ENCODE data around the gene CHAT. TPM values are rescaled to one million over a fixed set of nuclear protein-coding genes. Genes with fewer than 3 reads are reported as not detected.

CHAT gene
- total and polyA plus RNA-seq, 2 of the 13 experiments (the other 11 are each of a cell fraction or from before 2014, with no cell fraction given) = not detected

DNA sequence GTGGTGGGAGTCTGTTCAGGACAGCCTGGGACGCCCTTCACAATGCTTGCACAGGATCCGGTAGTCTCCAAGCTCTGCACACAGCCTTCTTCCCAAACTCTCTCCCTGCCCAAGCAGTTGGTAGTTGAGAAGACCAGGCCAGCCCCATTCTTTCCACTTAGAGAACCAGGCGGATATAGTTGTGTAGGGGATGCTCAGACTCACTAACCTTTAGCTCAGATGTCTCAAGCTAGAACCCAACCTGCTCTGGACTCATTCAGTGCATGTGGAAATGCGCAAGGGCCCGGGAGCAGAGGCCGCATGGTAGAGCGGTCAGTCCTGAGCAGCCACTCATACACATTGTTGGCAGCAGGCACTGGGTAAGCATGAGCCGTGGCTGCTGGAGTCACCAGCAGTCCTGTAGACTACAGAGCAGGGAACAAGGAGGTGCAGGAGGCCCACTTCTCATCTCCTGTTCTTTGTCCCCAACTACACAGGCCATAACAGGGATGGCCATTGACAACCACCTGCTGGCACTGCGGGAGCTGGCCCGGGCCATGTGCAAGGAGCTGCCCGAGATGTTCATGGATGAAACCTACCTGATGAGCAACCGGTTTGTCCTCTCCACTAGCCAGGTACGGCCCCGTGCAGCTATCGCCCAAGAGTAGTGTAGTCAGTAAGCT, 48.5 kb downstream of the CHAT start (continued):
- TF ChIP-seq, protein P1, sequence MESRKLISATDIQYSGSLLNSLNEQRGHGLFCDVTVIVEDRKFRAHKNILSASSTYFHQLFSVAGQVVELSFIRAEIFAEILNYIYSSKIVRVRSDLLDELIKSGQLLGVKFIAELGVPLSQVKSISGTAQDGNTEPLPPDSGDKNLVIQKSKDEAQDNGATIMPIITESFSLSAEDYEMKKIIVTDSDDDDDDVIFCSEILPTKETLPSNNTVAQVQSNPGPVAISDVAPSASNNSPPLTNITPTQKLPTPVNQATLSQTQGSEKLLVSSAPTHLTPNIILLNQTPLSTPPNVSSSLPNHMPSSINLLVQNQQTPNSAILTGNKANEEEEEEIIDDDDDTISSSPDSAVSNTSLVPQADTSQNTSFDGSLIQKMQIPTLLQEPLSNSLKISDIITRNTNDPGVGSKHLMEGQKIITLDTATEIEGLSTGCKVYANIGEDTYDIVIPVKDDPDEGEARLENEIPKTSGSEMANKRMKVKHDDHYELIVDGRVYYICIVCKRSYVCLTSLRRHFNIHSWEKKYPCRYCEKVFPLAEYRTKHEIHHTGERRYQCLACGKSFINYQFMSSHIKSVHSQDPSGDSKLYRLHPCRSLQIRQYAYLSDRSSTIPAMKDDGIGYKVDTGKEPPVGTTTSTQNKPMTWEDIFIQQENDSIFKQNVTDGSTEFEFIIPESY (CRISPR knock-in tag; IDR thresholded peaks at IDR 0.05) = no peak
- TF ChIP-seq, protein P2, sequence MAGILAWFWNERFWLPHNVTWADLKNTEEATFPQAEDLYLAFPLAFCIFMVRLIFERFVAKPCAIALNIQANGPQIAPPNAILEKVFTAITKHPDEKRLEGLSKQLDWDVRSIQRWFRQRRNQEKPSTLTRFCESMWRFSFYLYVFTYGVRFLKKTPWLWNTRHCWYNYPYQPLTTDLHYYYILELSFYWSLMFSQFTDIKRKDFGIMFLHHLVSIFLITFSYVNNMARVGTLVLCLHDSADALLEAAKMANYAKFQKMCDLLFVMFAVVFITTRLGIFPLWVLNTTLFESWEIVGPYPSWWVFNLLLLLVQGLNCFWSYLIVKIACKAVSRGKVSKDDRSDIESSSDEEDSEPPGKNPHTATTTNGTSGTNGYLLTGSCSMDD (CRISPR knock-in tag; IDR thresholded peaks at IDR 0.05) = no peak
- no peak for TF ChIP-seq KIAA2018 (CRISPR knock-in tag; IDR thresholded peaks at IDR 0.05; ENCODE audit: borderline replicate concordance)
- TF ChIP-seq ZNF569 (CRISPR knock-in tag; IDR thresholded peaks at IDR 0.05; ENCODE audit: borderline replicate concordance) = no peak
- no peak for TF ChIP-seq PRMT3 (CRISPR knock-in tag; IDR thresholded peaks at IDR 0.05; ENCODE audit: borderline replicate concordance, low read depth)

Measured in HepG2 (cell line).